ENCODE results near the gene TXNRD3.

GRCh38 chr3:126655887-126656286, 963 bp upstream of the TXNRD3 start:
- TF ChIP-seq, protein P1, sequence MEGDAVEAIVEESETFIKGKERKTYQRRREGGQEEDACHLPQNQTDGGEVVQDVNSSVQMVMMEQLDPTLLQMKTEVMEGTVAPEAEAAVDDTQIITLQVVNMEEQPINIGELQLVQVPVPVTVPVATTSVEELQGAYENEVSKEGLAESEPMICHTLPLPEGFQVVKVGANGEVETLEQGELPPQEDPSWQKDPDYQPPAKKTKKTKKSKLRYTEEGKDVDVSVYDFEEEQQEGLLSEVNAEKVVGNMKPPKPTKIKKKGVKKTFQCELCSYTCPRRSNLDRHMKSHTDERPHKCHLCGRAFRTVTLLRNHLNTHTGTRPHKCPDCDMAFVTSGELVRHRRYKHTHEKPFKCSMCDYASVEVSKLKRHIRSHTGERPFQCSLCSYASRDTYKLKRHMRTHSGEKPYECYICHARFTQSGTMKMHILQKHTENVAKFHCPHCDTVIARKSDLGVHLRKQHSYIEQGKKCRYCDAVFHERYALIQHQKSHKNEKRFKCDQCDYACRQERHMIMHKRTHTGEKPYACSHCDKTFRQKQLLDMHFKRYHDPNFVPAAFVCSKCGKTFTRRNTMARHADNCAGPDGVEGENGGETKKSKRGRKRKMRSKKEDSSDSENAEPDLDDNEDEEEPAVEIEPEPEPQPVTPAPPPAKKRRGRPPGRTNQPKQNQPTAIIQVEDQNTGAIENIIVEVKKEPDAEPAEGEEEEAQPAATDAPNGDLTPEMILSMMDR (IDR thresholded peaks at IDR 0.05) = no peak
- TF ChIP-seq POLR2A (IDR thresholded peaks at IDR 0.05) = no peak

Data from breast epithelium (tissue), 3 donors.